ENCODE results near the gene OXCT1.
"Not testable (repeated sequence)": the region's sequence is repeated elsewhere in the genome, so short reads cannot be mapped to it uniquely, and the experiment has no call there.

OXCT1 gene

GRCh38 chr5:41822036-41822435 lies 48.2 kb downstream of the OXCT1 start:
- no peak for DNase-seq (ENCODE audit: low spot score)

GRCh38 chr5:41821051-41821450 lies 49.2 kb downstream of the OXCT1 start:
- DNase-seq (ENCODE audit: low spot score), result no peak

- no peak for DNase-seq (ENCODE audit: low spot score)
Measured at GRCh38 chr5:41820150-41820549, 50.1 kb downstream of the OXCT1 start.

- no peak for DNase-seq (ENCODE audit: low spot score)
Measured at GRCh38 chr5:41817625-41818301, 52.5 kb downstream of the OXCT1 start.

GRCh38 chr5:41815663-41816229 lies 54.5 kb downstream of the OXCT1 start:
- no peak for DNase-seq (ENCODE audit: low spot score)

GRCh38 chr5:41815261-41815660 lies 55.0 kb downstream of the OXCT1 start:
- no peak for DNase-seq (ENCODE audit: low spot score)

- not testable (repeated sequence) for DNase-seq (ENCODE audit: low spot score)
Measured at GRCh38 chr5:41814306-41814705, 55.9 kb downstream of the OXCT1 start.

GRCh38 chr5:41812156-41812555 lies 58.1 kb downstream of the OXCT1 start:
- DNase-seq (ENCODE audit: low spot score), result no peak

DNA sequence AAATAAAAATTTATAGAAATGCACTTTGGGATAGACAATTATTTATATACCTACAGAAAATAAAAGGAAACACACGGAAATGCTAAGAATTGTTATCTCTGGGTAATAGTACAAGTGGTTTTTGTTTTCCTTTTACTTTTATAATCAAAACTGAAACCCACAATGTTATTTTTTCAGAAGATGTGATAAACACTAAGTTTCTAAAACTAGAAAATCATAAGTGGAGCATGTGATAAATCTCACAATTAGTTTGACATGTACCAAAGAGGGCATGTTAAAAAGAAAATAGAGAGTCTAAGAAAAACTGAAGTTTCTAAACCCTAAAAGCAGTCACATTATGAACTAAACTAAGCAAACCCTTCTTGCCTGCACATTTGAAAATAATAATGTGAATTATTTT lies 61.1 kb downstream of the OXCT1 start:
- DNase-seq (ENCODE audit: low spot score), result no peak

- no peak for DNase-seq (ENCODE audit: low spot score)
Measured at GRCh38 chr5:41808294-41808693, 61.9 kb downstream of the OXCT1 start.

- no peak for DNase-seq (ENCODE audit: low spot score)
Measured at GRCh38 chr5:41797662-41798061, 72.6 kb downstream of the OXCT1 start.

GRCh38 chr5:41796061-41796460 lies 74.2 kb downstream of the OXCT1 start:
- no peak for DNase-seq (ENCODE audit: low spot score)

DNA sequence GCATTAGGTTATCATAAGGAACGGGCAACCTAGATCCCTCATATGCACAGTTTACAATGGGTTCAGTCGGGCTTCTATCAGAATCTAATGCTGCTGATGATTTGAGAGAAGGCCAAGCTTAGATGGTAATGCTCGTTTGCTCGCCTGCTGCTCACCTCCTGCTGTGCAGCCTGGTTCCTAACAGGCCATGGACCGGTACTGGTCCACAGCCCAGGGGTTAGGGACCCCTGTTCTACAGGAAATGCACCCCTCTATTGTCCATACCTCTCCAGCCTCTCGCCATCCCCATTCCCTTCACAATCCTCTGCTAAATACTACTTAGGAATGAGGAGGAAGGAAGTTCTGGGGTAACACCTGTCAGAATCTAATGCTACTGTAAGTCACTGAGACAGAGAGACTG lies 75.1 kb downstream of the OXCT1 start:
- no peak for DNase-seq (ENCODE audit: low spot score)

DNA sequence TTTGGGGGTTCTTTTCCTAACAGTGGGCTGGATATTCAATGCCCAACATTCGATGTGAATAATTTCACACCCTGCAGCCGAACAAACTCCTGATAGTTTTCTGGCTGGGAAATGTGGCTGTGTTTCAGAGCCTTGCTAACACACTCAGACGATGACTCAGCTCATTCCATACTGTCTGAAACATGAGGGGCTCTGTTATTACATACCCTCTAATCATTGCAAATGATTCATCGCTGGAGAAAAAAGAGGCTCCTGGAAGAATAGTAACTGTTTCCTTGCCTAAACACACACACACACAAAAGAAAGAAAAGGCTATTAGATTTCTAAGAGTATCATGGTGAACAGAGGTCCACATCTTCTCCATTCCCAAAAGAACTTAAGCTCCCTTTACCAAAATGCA lies 75.8 kb downstream of the OXCT1 start:
- DNase-seq (ENCODE audit: low spot score), result no peak

DNA sequence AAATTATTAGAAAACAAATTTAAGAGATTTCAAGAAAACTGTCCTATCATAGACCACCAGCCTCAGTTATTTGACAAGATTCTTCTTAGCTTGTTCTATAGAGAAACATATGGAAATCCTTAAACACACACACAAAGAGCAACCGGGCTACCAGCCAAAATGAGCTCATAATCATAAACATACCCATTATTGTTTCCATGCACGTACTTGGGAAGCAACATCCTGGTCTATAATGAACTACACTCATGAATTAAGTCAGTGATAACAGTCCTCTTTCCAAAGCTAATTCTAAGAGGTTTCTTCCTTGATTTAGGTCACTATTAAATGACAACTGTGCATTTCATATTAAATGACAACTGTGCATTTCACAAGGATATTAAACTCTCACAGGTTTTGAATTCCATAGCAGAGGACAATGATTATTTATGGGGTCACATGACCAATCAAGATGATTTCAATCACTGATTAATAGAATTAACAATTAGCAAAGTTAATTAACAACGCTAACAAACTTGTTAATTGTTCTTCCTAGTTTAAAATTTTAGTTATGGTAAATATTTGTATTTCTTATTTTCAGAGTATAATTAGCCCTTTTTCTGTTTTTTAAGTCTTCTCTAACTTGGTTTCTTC lies 77.0 kb downstream of the OXCT1 start:
- no peak for DNase-seq (ENCODE audit: low spot score)

DNA sequence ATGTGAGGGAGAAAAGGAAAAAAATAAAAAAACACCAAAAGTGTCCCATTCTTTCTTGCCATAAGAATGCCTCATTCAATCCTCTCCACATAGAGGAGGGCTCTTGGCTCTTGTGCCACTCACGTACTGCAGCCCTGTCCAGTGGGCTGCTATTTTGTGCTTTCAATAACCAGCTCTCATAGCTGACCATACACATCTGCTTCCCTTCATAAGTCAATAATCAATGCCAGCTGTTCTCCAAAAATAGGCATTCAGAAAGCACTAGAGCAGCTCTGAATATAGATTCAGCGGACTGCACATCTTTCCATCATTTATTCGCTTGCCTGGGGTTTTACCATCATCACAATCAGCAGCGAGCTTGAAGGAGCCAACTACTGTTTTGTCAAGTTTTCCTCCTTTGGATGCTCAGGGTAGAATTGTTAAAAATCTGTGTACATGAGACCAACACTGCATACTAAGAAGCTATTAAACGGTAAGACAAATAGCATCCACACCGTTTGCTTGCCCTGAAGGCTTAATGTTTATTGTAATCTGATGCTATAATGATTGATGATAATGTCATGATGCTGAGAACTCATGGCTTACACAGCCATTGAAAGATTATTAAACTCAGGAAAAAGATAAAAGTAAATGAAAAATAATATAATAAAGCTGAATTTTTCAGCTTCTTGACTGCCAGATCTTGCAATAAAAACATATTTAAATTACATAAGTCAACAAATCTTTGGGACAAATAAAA lies 80.0 kb downstream of the OXCT1 start:
- DNase-seq (ENCODE audit: low spot score), result no peak

DNA sequence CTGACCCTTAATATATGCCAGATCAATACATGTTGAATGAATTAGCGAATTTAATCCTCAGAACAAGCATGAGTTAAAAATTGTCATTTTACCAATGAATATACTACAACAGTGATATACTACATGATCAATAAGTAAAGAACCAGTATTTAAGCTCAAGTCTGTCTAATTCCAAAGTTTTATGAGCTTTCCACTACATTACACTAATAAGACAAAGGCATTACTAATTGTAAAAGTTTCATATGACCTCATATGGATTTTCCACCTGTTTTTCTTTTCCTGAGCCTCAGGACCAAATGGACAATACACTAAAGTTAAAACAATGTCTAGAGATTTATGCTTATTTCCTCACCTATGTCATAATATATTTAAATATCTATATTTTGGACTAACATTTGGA lies 80.8 kb downstream of the OXCT1 start:
- DNase-seq (ENCODE audit: low spot score), result no peak

DNA sequence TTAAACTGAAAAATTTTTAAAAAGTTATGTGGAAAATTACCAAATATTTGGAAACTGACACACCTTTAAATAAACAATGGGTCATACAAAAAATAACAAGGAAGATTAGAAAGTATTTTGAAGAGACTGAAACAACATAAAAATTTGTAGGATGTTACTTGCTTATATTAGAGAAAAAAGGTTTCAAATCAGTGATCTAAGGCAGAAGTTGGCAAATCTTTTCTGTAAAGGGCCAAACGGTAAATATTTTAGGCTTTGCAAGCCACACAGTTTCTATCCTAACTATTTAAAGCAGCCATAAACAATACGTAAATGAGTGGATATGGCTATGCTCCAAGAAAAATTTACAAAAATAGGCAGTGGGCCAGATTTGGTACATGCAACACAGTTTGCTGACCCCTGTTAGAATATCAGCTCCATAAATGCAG lies 81.3 kb downstream of the OXCT1 start:
- no peak for DNase-seq (ENCODE audit: low spot score)

DNA sequence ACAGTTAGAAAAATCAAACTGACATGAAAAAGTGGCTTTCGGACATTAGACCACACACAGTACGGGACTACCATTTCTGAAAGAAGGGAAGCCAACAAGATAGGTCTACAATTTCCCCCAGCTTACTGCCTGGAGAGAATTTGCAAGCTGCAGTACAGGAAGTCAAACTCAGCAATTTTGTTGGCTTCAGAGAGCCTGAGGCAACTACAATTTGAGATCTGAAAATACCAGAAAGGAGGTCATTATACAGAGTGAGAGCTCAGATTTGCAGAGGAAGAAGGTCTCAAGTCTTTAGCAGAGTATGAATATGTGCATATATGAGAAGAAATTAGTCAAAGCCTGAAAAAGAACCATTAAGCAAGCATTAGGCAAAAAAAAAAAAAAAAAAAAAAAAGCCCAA lies 83.0 kb downstream of the OXCT1 start:
- no peak for DNase-seq (ENCODE audit: low spot score)

- DNase-seq (ENCODE audit: low spot score), result no peak
Measured at GRCh38 chr5:41785061-41785460, 85.2 kb downstream of the OXCT1 start.

- DNase-seq (ENCODE audit: low spot score), result no peak
Measured at GRCh38 chr5:41778410-41778809, 91.8 kb downstream of the OXCT1 start.

DNA sequence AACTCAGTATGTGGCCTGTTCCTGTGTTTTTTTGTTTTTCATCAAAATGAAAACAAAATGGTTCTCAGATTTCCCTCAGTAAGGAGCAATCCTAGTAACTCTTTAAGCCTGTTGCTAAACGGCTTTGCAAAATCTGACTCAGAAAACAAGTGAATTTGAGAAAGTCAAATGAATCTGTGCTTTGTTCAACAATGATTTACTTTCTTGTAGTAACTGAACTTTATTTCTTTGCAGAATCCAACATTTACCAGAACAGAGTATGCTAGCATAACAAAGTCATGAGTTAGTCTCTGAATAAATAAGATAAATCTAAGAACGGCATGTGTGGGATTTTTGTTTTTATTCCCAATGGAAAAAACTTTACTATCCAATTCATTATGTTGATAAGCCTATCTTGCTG lies 93.8 kb downstream of the OXCT1 start:
- no peak for DNase-seq (ENCODE audit: low spot score)

GRCh38 chr5:41773799-41774198 lies 96.4 kb downstream of the OXCT1 start:
- no peak for DNase-seq (ENCODE audit: low spot score)
